GM19438 (cell line): Measurements from ENCODE around the gene SCUBE1.
"Not testable (repeated sequence)": the region's sequence is repeated elsewhere in the genome, so short reads cannot be mapped to it uniquely, and the experiment has no call there.

Source experiments
- ATAC-seq: cut with Tn5 transposase; IDR thresholded peaks from one replicate; pipeline ENCODE4 v1.9.1; 2021; ENCODE audit warnings: low read depth; ENCODE audit not compliant: unreplicated experiment

Gene SCUBE1

GRCh38 chr22:43288807-43289420 is 54.3 kb downstream of the SCUBE1 start:
- ATAC-seq, result no peak

GRCh38 chr22:43288378-43288777 is 54.8 kb downstream of the SCUBE1 start:
- ATAC-seq, result no peak

GRCh38 chr22:43287441-43287840 is 55.7 kb downstream of the SCUBE1 start:
- ATAC-seq, result no peak

GRCh38 chr22:43281394-43281793 is 61.8 kb downstream of the SCUBE1 start:
- no peak for ATAC-seq

GRCh38 chr22:43280523-43280886 is 62.7 kb downstream of the SCUBE1 start:
- ATAC-seq, result not testable (repeated sequence)

- no peak for ATAC-seq
These were observed 63.2 kb downstream of the SCUBE1 start for GRCh38 chr22:43279867-43280522.

- no peak for ATAC-seq
These were observed 65.1 kb downstream of the SCUBE1 start for GRCh38 chr22:43277987-43278601.

- ATAC-seq, result no peak
These were observed 66.1 kb downstream of the SCUBE1 start for GRCh38 chr22:43277091-43277490.

- no peak for ATAC-seq
These were observed 66.9 kb downstream of the SCUBE1 start for GRCh38 chr22:43276321-43276720.

- ATAC-seq, result no peak
These were observed 67.4 kb downstream of the SCUBE1 start for GRCh38 chr22:43275545-43276317.

- ATAC-seq, result no peak
These were observed 68.5 kb downstream of the SCUBE1 start for GRCh38 chr22:43274595-43275240.

GRCh38 chr22:43273902-43274484 is 69.2 kb downstream of the SCUBE1 start:
- no peak for ATAC-seq

- no peak for ATAC-seq
These were observed 70.3 kb downstream of the SCUBE1 start for GRCh38 chr22:43272869-43273318.

GRCh38 chr22:43272301-43272700 is 70.9 kb downstream of the SCUBE1 start:
- no peak for ATAC-seq

GRCh38 chr22:43270949-43271348 is 72.2 kb downstream of the SCUBE1 start:
- ATAC-seq, result no peak

- ATAC-seq, result no peak
These were observed 72.8 kb downstream of the SCUBE1 start for GRCh38 chr22:43270314-43270908.

- no peak for ATAC-seq
These were observed 73.5 kb downstream of the SCUBE1 start for GRCh38 chr22:43269646-43270045.

GRCh38 chr22:43269246-43269645 is 73.9 kb downstream of the SCUBE1 start:
- no peak for ATAC-seq

GRCh38 chr22:43267981-43268660 is 75.1 kb downstream of the SCUBE1 start:
- ATAC-seq, result no peak
